HEK293 (cell line): Measurements from ENCODE around the gene MRPL9.

Experiments
- CTCF ChIA-PET: fragments of 350-600 bp; formaldehyde crosslinking; extraction: SDS; loops from one replicate; lab custom pipeline; 2021; ENCODE audit warnings: antibody characterized with exemption; lab: Yijun Ruan, JAX
- POLR2A ChIA-PET: fragments of 300-600 bp; formaldehyde crosslinking; extraction: SDS; loops from one replicate; lab custom pipeline; 2020; ENCODE audit warnings: antibody characterized with exemption, inconsistent platforms; lab: Yijun Ruan, JAX
- H3K27ac ChIP-seq: fragments of 200-500 bp; sonication (Bioruptor generic); 2 replicates; pipeline ENCODE4 v1.5.1; 2014; ENCODE audit warnings: low read depth, low read length, control low read depth, inconsistent platforms; ENCODE audit errors: extremely low read depth
- H3K36me3 ChIP-seq, 2 experiments: fragments of 200-500 bp in 1 of 2; sonication (Bioruptor generic) in 1 of 2; 1 replicate in 1 of 2; 2 replicates in 1 of 2; pipeline ENCODE4 v1.5.1; 2014 to 2017; ENCODE audit warnings: inconsistent platforms in 2 of 2, low read length in 2 of 2; ENCODE audit not compliant: control insufficient read depth in 2 of 2, insufficient read depth in 1 of 2
- H3K4me1 ChIP-seq: fragments of 200-500 bp; sonication (Bioruptor generic); 2 replicates; pipeline ENCODE4 v1.5.1; 2014; ENCODE audit warnings: mild to moderate bottlenecking, low read length, inconsistent platforms; ENCODE audit not compliant: control insufficient read depth, insufficient read depth
- H3K4me3 ChIP-seq: 2 replicates; pipeline ENCODE4 v1.5.1; 2011; ENCODE audit warnings: low read depth, mild to moderate bottlenecking, control low read depth, low read length, moderate library complexity
- H3K9me3 ChIP-seq: fragments of 200-500 bp; sonication (Bioruptor generic); 2 replicates; pipeline ENCODE4 v1.5.1; 2014; ENCODE audit warnings: low read depth, low read length, inconsistent platforms; ENCODE audit not compliant: control insufficient read depth, insufficient read depth
- KLF10 ChIP-seq: fragments of 450-650 bp; IDR thresholded peaks from 2 replicates; pipeline ENCODE4 v1.5.1; 2018; ENCODE audit warnings: missing biosample characterization, mild to moderate bottlenecking, missing genetic modification characterization
- PRDM1 ChIP-seq: fragments of 450-650 bp; formaldehyde crosslinking; IDR thresholded peaks from 2 replicates; pipeline ENCODE4; 2016; ENCODE audit warnings: missing biosample characterization, missing genetic modification characterization
- TCF7L2 ChIP-seq: IDR thresholded peaks from 2 replicates; pipeline ENCODE4 v1.6.1; 2011; ENCODE audit warnings: low read depth, mild to moderate bottlenecking, inconsistent platforms, low read length, moderate library complexity, borderline replicate concordance
- ZBTB17 ChIP-seq: fragments of 450-650 bp; formaldehyde crosslinking; IDR thresholded peaks from 2 replicates; pipeline ENCODE4 v1.5.1; 2016; ENCODE audit warnings: missing biosample characterization, missing genetic modification characterization
- ZBTB21 ChIP-seq: fragments of 450-650 bp; formaldehyde crosslinking; IDR thresholded peaks from 2 replicates; pipeline ENCODE4 v1.5.1; 2017; ENCODE audit warnings: missing biosample characterization, missing genetic modification characterization
- ZNF16 ChIP-seq: fragments of 450-650 bp; formaldehyde crosslinking; IDR thresholded peaks from 2 replicates; pipeline ENCODE4 v1.5.1; 2016; ENCODE audit warnings: low read depth, missing biosample characterization, missing genetic modification characterization
- ZNF221 ChIP-seq: fragments of 450-650 bp; formaldehyde crosslinking; IDR thresholded peaks from 2 replicates; pipeline ENCODE4 v1.5.1; 2017; ENCODE audit warnings: missing biosample characterization, missing genetic modification characterization, borderline replicate concordance
- ZNF24 ChIP-seq: fragments of 450-650 bp; formaldehyde crosslinking; IDR thresholded peaks from 2 replicates; pipeline ENCODE4 v1.5.1; 2016; ENCODE audit warnings: missing biosample characterization, missing genetic modification characterization
- ZNF335 ChIP-seq: fragments of 450-650 bp; formaldehyde crosslinking; conservative IDR thresholded peaks from 2 replicates; pipeline ENCODE4 v1.5.1; 2016; ENCODE audit warnings: missing biosample characterization, missing genetic modification characterization
- ZNF341 ChIP-seq: fragments of 450-650 bp; formaldehyde crosslinking; IDR thresholded peaks from 2 replicates; pipeline ENCODE4; 2016; ENCODE audit warnings: low read depth, missing biosample characterization, missing genetic modification characterization
- ZNF433 ChIP-seq: fragments of 450-650 bp; formaldehyde crosslinking; IDR thresholded peaks from 2 replicates; pipeline ENCODE4 v1.5.1; 2016; ENCODE audit warnings: missing biosample characterization, missing genetic modification characterization, low read depth
- ZNF530 ChIP-seq: fragments of 450-650 bp; formaldehyde crosslinking; IDR thresholded peaks from 2 replicates; pipeline ENCODE4 v1.5.1; 2016; ENCODE audit warnings: low read depth, missing biosample characterization, missing genetic modification characterization
- ZNF548 ChIP-seq: fragments of 450-650 bp; formaldehyde crosslinking; IDR thresholded peaks from 2 replicates; pipeline ENCODE4 v1.5.1; 2016; ENCODE audit warnings: missing biosample characterization, missing genetic modification characterization
- ZNF747 ChIP-seq: fragments of 450-650 bp; formaldehyde crosslinking; IDR thresholded peaks from 2 replicates; pipeline ENCODE4 v1.5.1; 2016; ENCODE audit warnings: missing biosample characterization, missing genetic modification characterization
- ZNF76 ChIP-seq: fragments of 450-650 bp; formaldehyde crosslinking; IDR thresholded peaks from 2 replicates; pipeline ENCODE4; 2016; ENCODE audit warnings: low read depth, missing biosample characterization, missing genetic modification characterization, borderline replicate concordance
- ZSCAN16 ChIP-seq: fragments of 450-650 bp; formaldehyde crosslinking; IDR thresholded peaks from 2 replicates; pipeline ENCODE4 v1.5.1; 2016; ENCODE audit warnings: missing biosample characterization, missing genetic modification characterization
- ZSCAN30 ChIP-seq: fragments of 450-650 bp; IDR thresholded peaks from 2 replicates; pipeline ENCODE4 v1.5.1; 2018; ENCODE audit warnings: missing biosample characterization, mild to moderate bottlenecking, missing genetic modification characterization, moderate library complexity
- TF ChIP-seq, protein P1 (sequence below): fragments of 450-650 bp; formaldehyde crosslinking; IDR thresholded peaks from 2 replicates; pipeline ENCODE4 v1.5.1; 2016; ENCODE audit warnings: missing biosample characterization, missing genetic modification characterization
- TF ChIP-seq, protein P2 (sequence below): fragments of 450-650 bp; formaldehyde crosslinking; IDR thresholded peaks from 2 replicates; pipeline ENCODE4 v1.5.1; 2016; ENCODE audit warnings: missing biosample characterization, missing genetic modification characterization
- TF ChIP-seq, protein P3 (sequence below): fragments of 450-650 bp; formaldehyde crosslinking; IDR thresholded peaks from 2 replicates; pipeline ENCODE4 v1.5.1; 2016; ENCODE audit warnings: missing biosample characterization, missing genetic modification characterization
- TF ChIP-seq, protein P4 (sequence below): fragments of 450-650 bp; formaldehyde crosslinking; IDR thresholded peaks from 2 replicates; pipeline ENCODE4 v1.5.1; 2016; ENCODE audit warnings: missing biosample characterization, missing genetic modification characterization, low read depth

The MRPL9 gene

DNA sequence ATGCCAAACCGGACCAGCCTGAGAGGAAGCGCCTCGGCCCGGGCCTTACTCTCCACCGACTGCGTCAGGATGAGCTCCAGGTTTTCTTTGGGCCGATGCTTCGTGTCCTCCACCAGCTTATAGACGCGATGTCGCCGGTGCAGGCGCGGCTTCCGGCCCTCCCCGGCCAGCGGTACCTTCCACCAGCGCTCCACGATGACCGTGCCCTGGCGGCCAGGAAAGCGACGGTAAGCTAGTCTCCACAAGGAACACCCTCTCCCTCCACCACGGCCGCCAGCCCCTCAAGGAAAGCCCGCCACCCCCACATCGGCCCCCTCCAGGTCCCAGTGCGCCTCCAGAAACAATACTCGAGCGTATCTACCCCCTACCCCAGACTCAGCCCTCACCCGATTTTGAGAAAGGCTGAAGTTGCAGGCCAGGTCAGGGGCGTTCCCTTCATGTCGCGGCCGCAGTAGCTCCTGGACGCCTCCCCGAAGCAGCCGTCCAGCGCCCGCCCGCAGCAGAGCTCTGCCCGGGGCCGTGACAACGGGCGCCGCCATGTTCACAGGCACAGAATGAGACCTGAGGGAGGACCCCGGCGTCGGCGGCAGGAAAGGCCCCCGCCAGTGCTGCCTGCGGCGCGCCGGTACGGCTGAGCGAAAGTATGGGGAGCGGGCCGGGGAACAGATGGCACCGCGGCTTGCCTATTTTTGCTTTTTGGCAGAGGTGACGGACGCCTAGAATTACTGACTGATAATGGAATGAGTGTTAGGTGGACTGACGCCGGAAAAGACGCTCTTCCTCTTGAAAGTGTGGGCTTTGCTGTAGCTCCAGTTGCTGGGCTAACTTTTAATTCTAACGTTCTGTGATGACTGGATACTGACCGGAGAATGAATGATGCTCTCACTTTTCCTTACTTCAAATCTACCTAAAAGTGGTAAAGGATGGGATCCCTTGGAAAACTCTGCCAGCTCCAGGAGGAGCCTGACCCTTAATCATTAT lies at the start of gene MRPL9 (continued):
- no peak for TF ChIP-seq ZNF433 (tag by site-specific recombination)

DNA sequence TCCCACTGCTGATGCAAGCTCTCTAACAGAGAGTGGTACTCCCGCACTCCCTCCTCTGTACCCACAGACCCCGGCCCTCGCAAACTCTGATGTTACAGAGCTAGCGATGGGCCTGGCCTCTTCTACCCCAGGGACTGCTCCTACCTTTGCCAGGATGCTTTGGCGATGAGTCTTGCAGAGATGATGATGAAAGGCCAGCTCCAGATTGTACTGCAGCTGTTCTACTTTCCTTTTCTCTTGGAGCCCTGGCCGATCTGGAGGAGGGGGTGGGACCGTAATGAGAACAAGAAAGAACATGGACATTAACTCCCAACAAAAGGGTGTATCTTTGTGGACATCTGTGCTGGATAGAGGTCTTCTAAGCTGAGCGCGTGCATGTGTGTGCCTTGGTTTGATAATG lies 47.9 kb upstream of the MRPL9 start:
- ChIA-PET CTCF (no interaction called here), POLR2A (no interaction called here)
- Histone ChIP-seq H3K9me3 (no peaks in the 10 kb centered on the region), H3K4me3 (no peak overlapping the region)
- TF ChIP-seq PRDM1 (tag by site-specific recombination), result no peak
- TF ChIP-seq ZNF341 (tag by site-specific recombination), result peak; percentile 36; the same call in 1 of the 2 replicates
- TF ChIP-seq, all 188 proteins: peak for 1
- no peaks in the 10 kb centered on the region for H3K4me1 ChIP-seq
- H3K27ac ChIP-seq, result no peak overlapping the region
- no peaks in the 10 kb centered on the region for H3K36me3 ChIP-seq

DNA sequence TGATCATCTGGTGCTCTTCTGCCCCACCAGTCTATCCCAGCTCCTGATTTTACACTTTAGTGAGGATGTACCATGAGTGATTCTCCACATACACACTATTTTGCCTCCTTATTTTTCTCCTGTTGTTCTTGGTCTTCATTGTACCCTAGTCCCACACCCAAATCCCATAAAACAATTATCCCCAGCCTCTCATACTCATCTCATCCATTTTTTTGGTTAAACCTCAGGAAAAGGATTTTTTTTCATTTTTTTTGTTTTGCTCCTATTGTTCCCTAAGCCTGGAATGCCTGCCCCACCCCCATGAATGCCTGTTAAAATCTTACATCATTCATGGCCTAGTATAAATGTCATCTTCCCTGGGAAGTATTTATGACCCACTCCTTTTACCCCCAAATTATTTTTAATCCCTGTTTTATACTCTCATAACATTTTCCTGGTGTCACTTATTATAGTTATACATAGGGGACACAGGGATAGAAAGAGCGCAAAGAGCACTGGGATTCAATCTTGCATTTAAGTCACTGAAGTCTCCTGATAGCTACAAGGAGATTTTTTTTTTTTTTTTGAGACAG lies 46.8 kb upstream of the MRPL9 start:
- H3K36me3 ChIP-seq, result no peaks in the 10 kb centered on the region
- POLR2A ChIA-PET, result interaction anchor here (0.6 to 0.7 kb wide), 2 partner anchors 20 to 351 kb away, joined by 3 read pairs; partner anchors contain the start of gene POGZ
- CTCF ChIA-PET, result interaction anchor here (0.7 to 1.1 kb wide), 2 partner anchors 26 to 1545 kb away, joined by 3 to 6 read pairs; no protein-coding TSS in a partner anchor
- H3K27ac ChIP-seq, result no peak overlapping the region
- H3K4me3 ChIP-seq, result no peak overlapping the region
- H3K9me3 ChIP-seq, result no peaks in the 10 kb centered on the region
- no peaks in the 10 kb centered on the region for H3K4me1 ChIP-seq
- TF ChIP-seq ZNF16 (tag by site-specific recombination) (no peak), ZBTB17 (peak; percentile 52; the same call in 1 of the 2 replicates), KLF10 (tag by site-specific recombination) (peak; percentile 49), ZSCAN30 (tag by site-specific recombination) (peak; percentile 39; the same call in 1 of the 2 replicates), ZBTB21 (tag by site-specific recombination) (peak; percentile 46; the same call in 1 of the 2 replicates), ZNF747 (tag by site-specific recombination) (no peak), ZSCAN16 (tag by site-specific recombination) (no peak), ZNF221 (tag by site-specific recombination) (no peak), ZNF24 (no peak), TCF7L2 (no peak), ZNF530 (tag by site-specific recombination) (no peak), ZNF76 (tag by site-specific recombination) (no peak), ZNF335 (tag by site-specific recombination) (peak; percentile 47; the same call in 1 of the 2 replicates), ZNF548 (tag by site-specific recombination) (no peak)
- TF ChIP-seq, protein P1, sequence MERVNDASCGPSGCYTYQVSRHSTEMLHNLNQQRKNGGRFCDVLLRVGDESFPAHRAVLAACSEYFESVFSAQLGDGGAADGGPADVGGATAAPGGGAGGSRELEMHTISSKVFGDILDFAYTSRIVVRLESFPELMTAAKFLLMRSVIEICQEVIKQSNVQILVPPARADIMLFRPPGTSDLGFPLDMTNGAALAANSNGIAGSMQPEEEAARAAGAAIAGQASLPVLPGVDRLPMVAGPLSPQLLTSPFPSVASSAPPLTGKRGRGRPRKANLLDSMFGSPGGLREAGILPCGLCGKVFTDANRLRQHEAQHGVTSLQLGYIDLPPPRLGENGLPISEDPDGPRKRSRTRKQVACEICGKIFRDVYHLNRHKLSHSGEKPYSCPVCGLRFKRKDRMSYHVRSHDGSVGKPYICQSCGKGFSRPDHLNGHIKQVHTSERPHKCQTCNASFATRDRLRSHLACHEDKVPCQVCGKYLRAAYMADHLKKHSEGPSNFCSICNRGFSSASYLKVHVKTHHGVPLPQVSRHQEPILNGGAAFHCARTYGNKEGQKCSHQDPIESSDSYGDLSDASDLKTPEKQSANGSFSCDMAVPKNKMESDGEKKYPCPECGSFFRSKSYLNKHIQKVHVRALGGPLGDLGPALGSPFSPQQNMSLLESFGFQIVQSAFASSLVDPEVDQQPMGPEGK (tag by site-specific recombination), result 0 out of 2 replicates have a peak, but pooled peaks have one; percentile 31
- TF ChIP-seq, protein P2, sequence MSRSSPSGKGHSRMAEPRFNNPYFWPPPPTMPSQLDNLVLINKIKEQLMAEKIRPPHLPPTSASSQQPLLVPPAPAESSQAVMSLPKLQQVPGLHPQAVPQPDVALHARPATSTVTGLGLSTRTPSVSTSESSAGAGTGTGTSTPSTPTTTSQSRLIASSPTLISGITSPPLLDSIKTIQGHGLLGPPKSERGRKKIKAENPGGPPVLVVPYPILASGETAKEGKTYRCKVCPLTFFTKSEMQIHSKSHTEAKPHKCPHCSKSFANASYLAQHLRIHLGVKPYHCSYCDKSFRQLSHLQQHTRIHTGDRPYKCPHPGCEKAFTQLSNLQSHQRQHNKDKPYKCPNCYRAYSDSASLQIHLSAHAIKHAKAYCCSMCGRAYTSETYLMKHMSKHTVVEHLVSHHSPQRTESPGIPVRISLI (tag by site-specific recombination), result 0 out of 2 replicates have a peak, but pooled peaks have one; percentile 38
- TF ChIP-seq, protein P3, sequence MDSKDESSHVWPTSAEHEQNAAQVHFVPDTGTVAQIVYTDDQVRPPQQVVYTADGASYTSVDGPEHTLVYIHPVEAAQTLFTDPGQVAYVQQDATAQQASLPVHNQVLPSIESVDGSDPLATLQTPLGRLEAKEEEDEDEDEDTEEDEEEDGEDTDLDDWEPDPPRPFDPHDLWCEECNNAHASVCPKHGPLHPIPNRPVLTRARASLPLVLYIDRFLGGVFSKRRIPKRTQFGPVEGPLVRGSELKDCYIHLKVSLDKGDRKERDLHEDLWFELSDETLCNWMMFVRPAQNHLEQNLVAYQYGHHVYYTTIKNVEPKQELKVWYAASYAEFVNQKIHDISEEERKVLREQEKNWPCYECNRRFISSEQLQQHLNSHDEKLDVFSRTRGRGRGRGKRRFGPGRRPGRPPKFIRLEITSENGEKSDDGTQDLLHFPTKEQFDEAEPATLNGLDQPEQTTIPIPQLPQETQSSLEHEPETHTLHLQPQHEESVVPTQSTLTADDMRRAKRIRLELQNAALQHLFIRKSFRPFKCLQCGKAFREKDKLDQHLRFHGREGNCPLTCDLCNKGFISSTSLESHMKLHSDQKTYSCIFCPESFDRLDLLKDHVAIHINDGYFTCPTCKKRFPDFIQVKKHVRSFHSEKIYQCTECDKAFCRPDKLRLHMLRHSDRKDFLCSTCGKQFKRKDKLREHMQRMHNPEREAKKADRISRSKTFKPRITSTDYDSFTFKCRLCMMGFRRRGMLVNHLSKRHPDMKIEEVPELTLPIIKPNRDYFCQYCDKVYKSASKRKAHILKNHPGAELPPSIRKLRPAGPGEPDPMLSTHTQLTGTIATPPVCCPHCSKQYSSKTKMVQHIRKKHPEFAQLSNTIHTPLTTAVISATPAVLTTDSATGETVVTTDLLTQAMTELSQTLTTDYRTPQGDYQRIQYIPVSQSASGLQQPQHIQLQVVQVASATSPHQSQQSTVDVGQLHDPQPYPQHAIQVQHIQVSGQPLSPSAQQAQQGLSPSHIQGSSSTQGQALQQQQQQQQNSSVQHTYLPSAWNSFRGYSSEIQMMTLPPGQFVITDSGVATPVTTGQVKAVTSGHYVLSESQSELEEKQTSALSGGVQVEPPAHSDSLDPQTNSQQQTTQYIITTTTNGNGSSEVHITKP (tag by site-specific recombination), result peak; percentile 97
- TF ChIP-seq, protein P4, sequence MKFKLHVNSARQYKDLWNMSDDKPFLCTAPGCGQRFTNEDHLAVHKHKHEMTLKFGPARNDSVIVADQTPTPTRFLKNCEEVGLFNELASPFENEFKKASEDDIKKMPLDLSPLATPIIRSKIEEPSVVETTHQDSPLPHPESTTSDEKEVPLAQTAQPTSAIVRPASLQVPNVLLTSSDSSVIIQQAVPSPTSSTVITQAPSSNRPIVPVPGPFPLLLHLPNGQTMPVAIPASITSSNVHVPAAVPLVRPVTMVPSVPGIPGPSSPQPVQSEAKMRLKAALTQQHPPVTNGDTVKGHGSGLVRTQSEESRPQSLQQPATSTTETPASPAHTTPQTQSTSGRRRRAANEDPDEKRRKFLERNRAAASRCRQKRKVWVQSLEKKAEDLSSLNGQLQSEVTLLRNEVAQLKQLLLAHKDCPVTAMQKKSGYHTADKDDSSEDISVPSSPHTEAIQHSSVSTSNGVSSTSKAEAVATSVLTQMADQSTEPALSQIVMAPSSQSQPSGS (tag by site-specific recombination), result peak; percentile 55
